ENCODE data around the gene CHP2.
"Not testable (repeated sequence)": the region's sequence is repeated elsewhere in the genome, so short reads cannot be mapped to it uniquely, and the experiment has no call there.

The CHP2 gene

DNA sequence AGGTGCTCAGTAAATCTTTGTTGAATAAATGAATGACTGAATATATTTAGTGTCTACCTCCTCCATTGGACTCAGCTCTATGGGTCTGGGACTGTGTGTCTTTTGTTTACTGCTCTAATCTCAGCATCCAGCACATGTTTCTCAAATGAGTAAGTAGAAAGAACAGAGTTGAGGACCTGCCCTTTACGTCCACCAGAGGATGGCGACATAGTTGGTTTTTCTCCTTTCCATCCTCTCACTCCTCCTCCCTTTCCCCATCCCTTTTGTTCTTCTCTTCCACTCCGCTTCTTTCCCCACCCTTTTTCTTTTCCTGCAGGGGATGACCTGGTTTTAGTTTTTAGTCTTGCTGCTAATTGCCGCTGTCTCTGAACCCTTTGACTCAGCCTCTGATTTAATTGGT, 12.1 kb upstream of the CHP2 start:
- Histone ChIP-seq H4K20me1 (no peaks in the 10 kb centered on the region), H3K27me3 (no peaks in the 10 kb centered on the region), H3K36me3 (no peaks in the 10 kb centered on the region), H3K9me3 (no peaks in the 10 kb centered on the region), H3K9ac (no peak overlapping the region), H3K4me3 (no peak overlapping the region), H3K4me2 (no peak overlapping the region), H3K4me1 (no peaks in the 10 kb centered on the region), H3K27ac (no peak overlapping the region)
- TF ChIP-seq Cebpa-rat (IDR thresholded peaks at IDR 0.05): no peak

DNA sequence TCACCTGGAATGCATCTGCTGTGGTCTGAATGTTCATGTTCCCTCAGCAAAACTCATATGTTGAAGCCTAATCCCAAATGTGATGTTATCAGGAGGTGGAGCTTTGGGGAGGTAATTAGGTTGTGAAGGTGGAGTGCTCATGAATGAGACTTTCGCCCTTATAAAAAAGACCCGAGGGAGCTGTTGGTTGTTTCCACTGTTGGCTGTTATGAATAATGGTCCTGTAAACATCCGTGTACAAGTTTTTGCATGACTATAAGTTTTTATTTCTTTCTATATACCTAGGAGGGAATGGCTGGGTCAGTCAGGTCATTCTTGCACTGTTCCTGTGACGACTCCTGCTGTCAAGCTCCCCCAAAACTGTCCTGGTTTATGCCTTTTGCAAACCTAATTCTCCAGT, 9.6 kb upstream of the CHP2 start:
- Histone ChIP-seq H3K4me1 (no peaks in the 10 kb centered on the region), H3K9me3 (no peaks in the 10 kb centered on the region), H3K4me2 (no peak overlapping the region), H3K36me3 (no peaks in the 10 kb centered on the region), H3K27me3 (no peaks in the 10 kb centered on the region), H4K20me1 (no peaks in the 10 kb centered on the region), H3K4me3 (no peak overlapping the region), H3K27ac (no peak overlapping the region), H3K9ac (no peak overlapping the region)
- TF ChIP-seq Cebpa-rat (IDR thresholded peaks at IDR 0.05): no peak

DNA sequence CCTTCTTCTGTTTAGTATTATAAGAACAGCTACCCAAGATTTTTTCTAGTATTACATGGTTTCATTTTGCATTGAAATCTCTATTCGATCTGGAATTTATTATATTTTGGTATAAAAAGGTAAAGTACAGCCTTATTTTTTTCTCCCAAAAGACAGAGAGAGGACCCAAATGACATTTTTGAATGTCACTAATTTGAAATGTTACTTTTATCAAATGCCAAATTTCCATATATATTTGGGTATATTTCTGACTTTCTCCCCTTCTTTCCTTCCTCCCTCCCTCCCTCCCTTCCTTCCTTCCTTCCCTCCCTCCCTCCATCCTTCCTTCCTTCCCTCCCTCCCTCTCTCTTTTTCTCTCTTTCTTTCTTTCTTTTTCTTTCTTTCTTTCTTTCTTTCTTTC, 6.2 kb upstream of the CHP2 start:
- Histone ChIP-seq H3K9me3 (no peaks in the 10 kb centered on the region), H3K4me3 (no peak overlapping the region), H3K4me1 (no peaks in the 10 kb centered on the region), H3K27me3 (no peaks in the 10 kb centered on the region), H3K4me2 (no peak overlapping the region), H4K20me1 (no peaks in the 10 kb centered on the region), H3K9ac (no peak overlapping the region), H3K36me3 (no peaks in the 10 kb centered on the region), H3K27ac (no peak overlapping the region)
- no peak for TF ChIP-seq Cebpa-rat (IDR thresholded peaks at IDR 0.05)

DNA sequence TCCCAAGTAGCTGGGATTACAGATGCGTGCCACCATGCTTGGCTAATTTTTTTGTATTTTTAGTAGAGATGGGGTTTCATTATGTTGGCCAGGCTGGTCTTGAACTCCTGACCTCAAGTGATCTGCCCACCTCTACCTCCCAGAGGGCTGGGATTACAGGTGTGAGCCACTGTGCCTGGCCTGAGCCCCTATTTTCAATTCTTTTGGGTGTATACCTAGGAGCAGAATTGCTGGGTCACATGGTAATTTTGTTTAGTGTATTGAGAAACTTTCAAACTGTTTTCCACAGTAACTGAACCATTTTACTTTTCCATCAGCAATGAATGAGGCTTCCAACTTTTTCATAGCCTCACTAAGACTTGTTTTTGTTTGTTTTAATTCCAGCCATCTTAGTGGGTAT, 3.8 kb upstream of the CHP2 start:
- not testable (repeated sequence) for H3K9ac ChIP-seq, H3K36me3 ChIP-seq, H3K27ac ChIP-seq, H3K4me1 ChIP-seq, H4K20me1 ChIP-seq, H3K4me2 ChIP-seq, H3K4me3 ChIP-seq, H3K27me3 ChIP-seq
- peaks cover 21% of the 10 kb centered on the region for H3K9me3 ChIP-seq

DNA sequence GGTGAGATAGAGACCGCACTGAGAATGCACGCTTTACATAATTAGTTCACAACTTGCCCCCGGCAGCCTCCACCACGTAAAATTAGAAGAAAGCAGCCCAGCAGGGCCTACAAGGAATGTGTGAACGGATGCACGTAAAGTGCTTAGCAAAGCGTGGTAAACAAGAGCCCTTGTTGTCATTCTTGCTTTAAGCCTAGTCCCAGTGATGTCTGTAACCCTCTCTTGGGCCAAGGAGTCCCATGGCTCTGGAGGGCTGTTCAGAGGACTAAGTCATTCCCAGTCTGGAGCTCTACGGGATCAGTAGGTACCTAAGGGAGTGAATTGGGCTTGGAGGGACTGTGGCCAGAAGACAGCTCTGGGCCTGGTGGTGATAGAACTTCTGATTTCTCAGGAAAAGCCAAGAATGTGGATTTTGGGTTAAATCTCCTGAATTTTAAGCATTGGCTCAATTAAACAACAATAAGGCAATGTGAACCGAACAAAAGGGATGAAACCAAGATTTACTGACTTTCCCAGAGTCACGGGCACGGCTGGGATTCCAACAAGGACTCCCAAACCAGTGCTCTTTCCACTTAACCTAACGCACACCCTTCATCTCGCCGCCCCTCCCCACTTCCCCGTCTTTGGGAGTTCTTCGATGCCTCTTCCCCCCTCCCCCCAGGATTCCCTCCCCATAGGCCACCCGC, 775 bp upstream of the CHP2 start:
- Histone ChIP-seq H3K4me3 (no peak overlapping the region), H3K4me1 (no peaks in the 10 kb centered on the region), H3K27ac (no peak overlapping the region), H3K9me3 (peaks cover 21% of the 10 kb centered on the region), H3K4me2 (no peak overlapping the region), H3K9ac (no peak overlapping the region), H4K20me1 (no peaks in the 10 kb centered on the region), H3K27me3 (no peaks in the 10 kb centered on the region), H3K36me3 (no peaks in the 10 kb centered on the region)
- TF ChIP-seq Cebpa-rat (IDR thresholded peaks at IDR 0.05): no peak

DNA sequence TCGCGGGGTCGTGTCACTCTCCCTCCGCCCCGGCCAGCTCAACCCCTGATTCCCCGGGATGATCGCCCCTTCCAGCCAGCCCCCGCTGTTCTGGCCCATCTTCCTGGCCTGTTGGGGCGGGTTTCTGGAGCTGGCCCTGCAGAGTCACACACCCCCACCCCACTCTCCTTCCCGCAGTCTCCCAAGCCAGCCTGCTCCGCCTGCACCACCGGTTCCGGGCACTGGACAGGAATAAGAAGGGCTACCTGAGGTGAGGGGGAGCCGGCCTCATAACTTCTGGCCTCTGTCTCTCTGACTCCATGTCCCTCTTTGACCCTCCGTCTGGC, 621 bp downstream of the CHP2 start:
- no peak for TF ChIP-seq Cebpa-rat (IDR thresholded peaks at IDR 0.05)
- no peak overlapping the region for H3K27ac ChIP-seq
- H3K9ac ChIP-seq: no peak overlapping the region
- H3K9me3 ChIP-seq: peaks cover 21% of the 10 kb centered on the region
- no peaks in the 10 kb centered on the region for H3K36me3 ChIP-seq
- no peak overlapping the region for H3K4me3 ChIP-seq
- no peak overlapping the region for H3K4me2 ChIP-seq
- no peaks in the 10 kb centered on the region for H4K20me1 ChIP-seq
- H3K27me3 ChIP-seq: no peaks in the 10 kb centered on the region
- H3K4me1 ChIP-seq: no peaks in the 10 kb centered on the region

DNA sequence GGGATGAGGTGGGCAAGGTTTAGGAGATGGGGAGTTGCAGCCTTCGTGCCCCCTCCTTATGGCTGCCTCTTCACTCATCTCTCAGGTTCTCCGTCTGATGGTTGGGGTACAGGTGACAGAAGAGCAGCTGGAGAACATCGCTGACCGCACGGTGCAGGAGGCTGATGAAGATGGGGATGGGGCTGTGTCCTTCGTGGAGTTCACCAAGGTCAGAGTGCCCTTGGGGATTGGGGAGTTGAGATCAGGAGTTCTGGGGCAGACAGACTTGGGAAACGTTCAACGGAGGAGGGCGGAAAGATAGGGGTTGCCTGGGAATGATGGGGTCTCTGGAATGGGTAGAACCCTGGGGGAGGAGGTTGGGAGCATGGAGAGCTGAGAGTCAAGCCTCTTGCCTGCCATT, 2.3 kb downstream of the CHP2 start:
- no peak for TF ChIP-seq Cebpa-rat (IDR thresholded peaks at IDR 0.05)
- no peaks in the 10 kb centered on the region for H3K4me1 ChIP-seq
- peaks cover 21% of the 10 kb centered on the region for H3K9me3 ChIP-seq
- no peaks in the 10 kb centered on the region for H4K20me1 ChIP-seq
- H3K4me2 ChIP-seq: no peak overlapping the region
- no peak overlapping the region for H3K9ac ChIP-seq
- H3K4me3 ChIP-seq: no peak overlapping the region
- H3K27me3 ChIP-seq: no peaks in the 10 kb centered on the region
- no peaks in the 10 kb centered on the region for H3K36me3 ChIP-seq
- no peak overlapping the region for H3K27ac ChIP-seq

DNA sequence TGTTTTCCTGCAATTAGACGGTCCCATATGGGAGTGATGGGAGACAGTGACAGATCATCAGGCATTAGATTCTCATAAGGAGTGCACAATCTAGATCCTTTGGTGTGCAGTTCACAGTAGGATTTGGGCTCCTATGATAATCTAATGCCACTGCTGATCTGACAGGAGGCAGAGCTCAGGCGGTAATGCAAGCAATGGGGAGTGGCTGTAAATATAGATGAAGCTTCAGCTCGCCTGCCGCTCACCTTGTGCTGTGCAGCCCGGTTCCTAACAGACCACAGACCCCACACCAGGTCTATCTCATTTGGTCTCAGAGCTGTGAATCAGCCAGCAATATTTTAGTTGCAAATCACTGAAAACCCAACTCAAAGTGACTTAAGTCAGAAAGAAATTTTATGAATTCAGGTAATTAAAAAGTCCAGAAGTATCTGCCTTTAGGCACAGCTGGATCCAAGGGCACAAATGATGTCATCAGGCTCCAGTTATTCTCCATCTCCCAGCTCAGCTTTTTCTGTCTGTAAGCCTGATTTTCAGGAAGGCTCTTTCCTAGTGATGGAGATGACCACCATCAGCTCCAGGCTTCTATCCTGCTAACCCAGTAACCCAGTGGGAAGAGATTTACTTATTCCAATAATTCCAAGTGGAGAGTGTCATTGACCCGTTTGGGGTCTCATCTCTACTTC, 3.3 kb downstream of the CHP2 start:
- Histone ChIP-seq H3K36me3 (no peaks in the 10 kb centered on the region), H3K9me3 (peaks cover 21% of the 10 kb centered on the region), H3K9ac (no peak overlapping the region), H4K20me1 (no peaks in the 10 kb centered on the region), H3K4me3 (no peak overlapping the region), H3K27ac (no peak overlapping the region), H3K27me3 (no peaks in the 10 kb centered on the region), H3K4me2 (no peak overlapping the region), H3K4me1 (no peaks in the 10 kb centered on the region)
- no peak for TF ChIP-seq Cebpa-rat (IDR thresholded peaks at IDR 0.05)

DNA sequence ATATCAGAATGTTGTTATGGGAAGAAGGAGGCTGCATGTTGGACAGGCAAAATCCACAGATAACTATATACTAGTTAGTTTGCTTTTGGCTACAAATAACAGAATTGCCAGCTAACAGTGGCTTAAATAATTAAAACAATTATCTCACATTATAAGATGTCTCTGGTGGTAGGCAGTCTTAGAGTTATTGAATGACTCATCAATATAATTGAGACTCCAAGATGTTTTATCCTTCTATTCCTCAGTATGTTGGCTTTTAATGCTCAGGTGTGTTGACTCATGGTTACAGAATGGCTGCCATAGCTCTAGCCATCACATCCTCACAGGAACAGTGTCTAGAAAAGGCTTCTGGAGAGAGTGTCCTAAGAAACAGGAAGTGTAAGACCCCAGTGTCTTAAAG, 11.1 kb downstream of the CHP2 start:
- H3K27me3 ChIP-seq: no peaks in the 10 kb centered on the region
- no peaks in the 10 kb centered on the region for H4K20me1 ChIP-seq
- H3K36me3 ChIP-seq: no peaks in the 10 kb centered on the region
- no peak overlapping the region for H3K4me3 ChIP-seq
- H3K9me3 ChIP-seq: no peaks in the 10 kb centered on the region
- H3K9ac ChIP-seq: no peak overlapping the region
- H3K4me2 ChIP-seq: no peak overlapping the region
- no peaks in the 10 kb centered on the region for H3K4me1 ChIP-seq
- TF ChIP-seq Cebpa-rat (IDR thresholded peaks at IDR 0.05): no peak
- H3K27ac ChIP-seq: no peak overlapping the region

DNA sequence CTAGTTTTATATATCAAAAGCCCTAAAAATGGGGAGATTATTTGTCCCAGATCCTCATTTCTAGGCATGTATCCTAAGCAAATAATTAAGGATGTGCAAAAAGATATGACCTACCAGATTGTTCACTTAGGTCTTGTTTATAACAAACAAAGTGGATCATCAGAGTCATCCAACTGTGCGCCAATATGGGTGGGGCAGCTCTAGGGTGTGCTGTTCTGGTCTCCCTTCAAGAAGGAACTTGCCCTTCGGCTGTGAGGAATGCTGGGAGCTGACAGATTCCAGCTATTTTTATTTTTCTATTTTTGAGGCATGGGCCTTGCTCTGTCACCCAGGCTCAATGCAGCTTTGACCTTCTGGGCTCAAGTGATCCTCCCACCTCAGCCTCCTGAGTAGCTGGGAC, 13.8 kb downstream of the CHP2 start:
- Histone ChIP-seq H3K27me3 (no peaks in the 10 kb centered on the region), H3K27ac (no peak overlapping the region), H3K36me3 (no peaks in the 10 kb centered on the region), H4K20me1 (no peaks in the 10 kb centered on the region), H3K4me3 (no peak overlapping the region), H3K9ac (no peak overlapping the region), H3K4me1 (no peaks in the 10 kb centered on the region), H3K4me2 (no peak overlapping the region), H3K9me3 (no peaks in the 10 kb centered on the region)
- TF ChIP-seq Cebpa-rat (IDR thresholded peaks at IDR 0.05): no peak

DNA sequence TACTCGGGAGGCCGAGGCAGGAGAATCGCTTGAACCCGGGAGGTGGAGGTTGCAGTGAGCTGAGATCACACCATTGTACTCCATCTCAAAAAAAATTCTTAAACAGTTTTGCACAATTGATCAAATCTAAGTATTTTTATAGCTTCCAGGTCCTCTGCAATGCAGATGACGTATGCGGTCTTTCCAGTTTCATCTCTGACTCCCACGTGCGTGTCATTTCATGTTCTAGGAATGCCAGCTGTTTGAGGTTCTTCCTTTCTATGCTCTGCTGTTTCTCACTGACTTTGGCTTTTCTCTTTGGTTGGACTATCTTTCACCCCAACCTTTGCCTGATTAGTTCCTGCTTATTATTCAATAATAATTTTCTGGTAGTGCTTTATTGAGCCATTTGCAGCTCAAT, 16.2 kb downstream of the CHP2 start:
- Histone ChIP-seq H3K4me1 (no peaks in the 10 kb centered on the region), H3K4me3 (no peak overlapping the region), H3K9me3 (no peaks in the 10 kb centered on the region), H4K20me1 (no peaks in the 10 kb centered on the region), H3K27ac (no peak overlapping the region), H3K9ac (no peak overlapping the region), H3K4me2 (no peak overlapping the region), H3K27me3 (no peaks in the 10 kb centered on the region), H3K36me3 (no peaks in the 10 kb centered on the region)
- no peak for TF ChIP-seq Cebpa-rat (IDR thresholded peaks at IDR 0.05)

Measured in BLaER1 (cell line).